D721Med (cell line): ENCODE measurements around the gene QSER1.
A peak's percentile ranks its signal among the peaks of the same experiment; 100 is the strongest.

Source experiments
- DNase-seq: peaks from one replicate; pipeline ENCODE4 v3.0.0; 2011; ENCODE audit warnings: low spot score; ENCODE audit not compliant: insufficient read length
- FAIRE-seq: peaks from 2 replicates; lab custom pipeline; 2011; peaks lifted over from hg19 to GRCh38; lab: Jason Lieb, UNC
- TF ChIP-seq, protein P1 (sequence below): IDR thresholded peaks from 2 replicates; pipeline ENCODE4 v1.5.1; 2012; ENCODE audit warnings: mild to moderate bottlenecking, control low read depth; ENCODE audit not compliant: insufficient read depth; ENCODE audit errors: missing control alignments

QSER1 gene

GRCh38 chr11:32890843-32891656 is 1.6 kb upstream of the QSER1 start:
- FAIRE-seq (no peak), DNase-seq (no peak)
- TF ChIP-seq, protein P1, sequence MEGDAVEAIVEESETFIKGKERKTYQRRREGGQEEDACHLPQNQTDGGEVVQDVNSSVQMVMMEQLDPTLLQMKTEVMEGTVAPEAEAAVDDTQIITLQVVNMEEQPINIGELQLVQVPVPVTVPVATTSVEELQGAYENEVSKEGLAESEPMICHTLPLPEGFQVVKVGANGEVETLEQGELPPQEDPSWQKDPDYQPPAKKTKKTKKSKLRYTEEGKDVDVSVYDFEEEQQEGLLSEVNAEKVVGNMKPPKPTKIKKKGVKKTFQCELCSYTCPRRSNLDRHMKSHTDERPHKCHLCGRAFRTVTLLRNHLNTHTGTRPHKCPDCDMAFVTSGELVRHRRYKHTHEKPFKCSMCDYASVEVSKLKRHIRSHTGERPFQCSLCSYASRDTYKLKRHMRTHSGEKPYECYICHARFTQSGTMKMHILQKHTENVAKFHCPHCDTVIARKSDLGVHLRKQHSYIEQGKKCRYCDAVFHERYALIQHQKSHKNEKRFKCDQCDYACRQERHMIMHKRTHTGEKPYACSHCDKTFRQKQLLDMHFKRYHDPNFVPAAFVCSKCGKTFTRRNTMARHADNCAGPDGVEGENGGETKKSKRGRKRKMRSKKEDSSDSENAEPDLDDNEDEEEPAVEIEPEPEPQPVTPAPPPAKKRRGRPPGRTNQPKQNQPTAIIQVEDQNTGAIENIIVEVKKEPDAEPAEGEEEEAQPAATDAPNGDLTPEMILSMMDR: no peak

DNA sequence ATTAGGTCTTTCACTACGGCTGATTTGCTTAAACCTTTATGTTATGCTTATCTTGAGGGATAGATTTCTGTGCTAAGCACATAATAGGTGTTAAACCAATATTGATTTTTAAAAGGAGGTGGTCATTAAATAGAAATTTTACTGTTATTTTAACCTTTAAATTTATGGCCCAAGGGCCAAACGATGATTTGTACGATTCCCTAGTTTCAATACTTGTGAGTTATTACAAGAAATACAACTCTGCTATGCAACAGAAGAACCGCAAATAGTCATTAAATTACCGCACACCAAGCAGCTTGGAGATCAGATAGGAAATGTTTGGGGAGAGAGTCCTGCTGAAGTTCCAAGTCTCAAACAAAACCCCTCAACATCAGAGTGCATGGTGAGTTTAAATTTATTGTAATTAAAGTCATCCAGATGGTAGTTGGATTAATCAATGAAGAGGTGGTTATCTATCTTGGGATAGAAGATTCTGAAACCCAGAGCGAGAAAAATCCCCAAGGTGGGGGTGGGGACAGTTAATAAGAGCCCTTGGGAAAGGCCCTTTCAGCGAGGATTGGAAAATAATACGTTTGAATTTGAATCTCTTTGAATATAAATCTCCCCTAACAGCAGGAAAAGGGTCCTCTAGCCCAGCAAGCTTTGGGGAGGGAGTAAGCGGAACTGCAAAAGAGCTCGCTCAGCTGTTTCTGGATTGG is 805 bp upstream of the QSER1 start:
- DNase-seq (no peak), FAIRE-seq (peak; percentile 71)
- TF ChIP-seq, protein P1: no peak

GRCh38 chr11:32893093-32893342 is 407 bp downstream of the QSER1 start:
- TF ChIP-seq, protein P1: no peak
- no peak for FAIRE-seq
- DNase-seq: no peak

DNA sequence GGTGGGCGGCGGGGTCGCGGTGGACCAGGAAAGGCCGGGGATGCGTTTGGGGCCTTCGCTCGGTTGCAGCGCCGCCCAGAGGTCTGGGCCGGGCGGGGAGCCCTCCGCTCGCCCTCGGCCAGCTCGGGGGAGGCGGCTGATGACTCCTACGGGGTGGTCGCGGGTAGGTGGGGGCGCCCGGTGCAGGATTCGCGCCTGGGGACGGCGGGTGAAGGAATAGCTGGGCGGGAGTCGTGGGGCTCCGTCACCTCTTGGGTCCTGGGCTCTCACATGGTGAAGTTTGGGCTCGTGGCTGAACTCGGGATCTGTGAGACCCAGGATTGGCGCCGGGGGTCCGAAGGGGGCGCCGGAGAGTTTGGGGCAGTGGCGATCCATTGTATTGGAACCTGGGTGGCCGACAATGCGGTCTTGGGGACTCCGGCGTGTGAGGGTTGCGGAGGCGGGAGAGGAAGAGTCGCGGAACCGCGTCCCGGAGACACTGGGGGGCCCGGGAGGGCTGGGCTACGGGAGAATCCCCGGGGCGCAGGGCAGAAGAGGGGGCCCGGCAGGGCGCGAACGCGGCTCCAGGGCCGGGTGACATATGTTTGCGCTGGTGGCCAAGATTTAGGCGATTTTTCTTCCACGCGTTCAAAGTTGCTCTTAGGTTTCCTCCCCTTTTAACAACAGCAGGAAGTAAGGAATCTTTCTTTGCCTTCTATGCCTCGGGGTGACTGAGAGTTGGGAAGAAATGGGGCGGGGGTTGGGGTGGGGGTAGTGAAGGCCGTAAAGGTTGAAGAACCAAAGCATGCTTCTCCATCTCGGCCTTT is 935 bp downstream of the QSER1 start:
- TF ChIP-seq, protein P1: peak; percentile 28
- FAIRE-seq (no peak), DNase-seq (no peak)

- TF ChIP-seq, protein P1: no peak
- DNase-seq (no peak), FAIRE-seq (peak; percentile 77)
These were observed 1.7 kb downstream of the QSER1 start for GRCh38 chr11:32894149-32894827.

- no peak for FAIRE-seq
- DNase-seq: no peak
- TF ChIP-seq, protein P1: no peak
These were observed 2.3 kb downstream of the QSER1 start for GRCh38 chr11:32894921-32895320.
